CD4-positive, alpha-beta T cell (primary cell): ENCODE results near the gene ERI3. TPM values are rescaled to one million over a fixed set of nuclear protein-coding genes. Genes with fewer than 3 reads are reported as not detected.

Experiments
- ATAC-seq: fragments of 200-7000 bp; cut with Tn5 transposase; one replicate; pipeline ENCODE4 v1.10.0; 2022; ENCODE audit warnings: mild to moderate bottlenecking; ENCODE audit not compliant: poor library complexity
- CTCF ChIA-PET: fragments of 350-600 bp; sonication (Branson Sonifier 250); formaldehyde crosslinking; loops from one replicate; lab custom pipeline; 2021; ENCODE audit warnings: antibody characterized with exemption, inconsistent platforms; lab: Charles Lee
- POLR2A ChIA-PET: fragments of 350-600 bp; sonication (Branson Sonifier 250); formaldehyde crosslinking; loops from one replicate; lab custom pipeline; 2021; ENCODE audit warnings: antibody characterized with exemption, inconsistent platforms; lab: Charles Lee
- DNase-seq, 14 experiments: peaks; one replicate each; pipeline ENCODE4 v3.0.0-alpha.2; 2013 to 2020; ENCODE audit warnings: mixed read lengths in 2 of 14
- H3K27ac ChIP-seq, 2 donors: one replicate each; pipeline versions ENCODE4 v1.5.1 to v1.7.0; 2013; ENCODE audit warnings: low read length in 2 of 2, low read depth in 1 of 2, mild to moderate bottlenecking in 1 of 2
- H3K27me3 ChIP-seq, 2 experiments: 1 replicate in 1 of 2; 2 replicates in 1 of 2; pipeline versions ENCODE4 v1.6.1 to v1.7.0; 2013; ENCODE audit warnings: low read length in 2 of 2, control low read depth in 1 of 2, mild to moderate bottlenecking in 1 of 2, moderate library complexity in 1 of 2; ENCODE audit not compliant: insufficient read depth in 2 of 2, control insufficient read depth in 1 of 2
- H3K36me3 ChIP-seq: one replicate; pipeline ENCODE4 v1.6.1; 2013; ENCODE audit warnings: low read length, control low read depth; ENCODE audit not compliant: insufficient read depth
- H3K4me1 ChIP-seq: one replicate; pipeline ENCODE4 v1.6.1; 2013; ENCODE audit warnings: low read length, control low read depth; ENCODE audit not compliant: insufficient read depth
- H3K4me3 ChIP-seq: one replicate; pipeline ENCODE4 v1.5.1; 2013; ENCODE audit warnings: mild to moderate bottlenecking, low read length, moderate library complexity
- H3K9me3 ChIP-seq, 2 experiments: 1 replicate in 1 of 2; 2 replicates in 1 of 2; pipeline versions ENCODE4 v1.6.1 to v1.7.0; 2013; ENCODE audit warnings: low read length in 2 of 2, mild to moderate bottlenecking in 2 of 2, control low read depth in 1 of 2, moderate library complexity in 1 of 2; ENCODE audit not compliant: control insufficient read depth in 1 of 2, insufficient read depth in 1 of 2
- H3K27ac Mint-ChIP-seq: one replicate; pipeline ENCODE4 v1.8.0; 2020; ENCODE audit warnings: mixed read lengths
- H3K27me3 Mint-ChIP-seq: one replicate; pipeline ENCODE4 v1.8.0; 2021; ENCODE audit warnings: mixed read lengths
- H3K36me3 Mint-ChIP-seq: one replicate; pipeline ENCODE4 v1.8.0; 2021; ENCODE audit warnings: low read depth, mixed read lengths
- H3K4me1 Mint-ChIP-seq: one replicate; pipeline ENCODE4 v1.8.0; 2021; ENCODE audit warnings: low read depth, mixed read lengths
- H3K4me3 Mint-ChIP-seq: one replicate; pipeline ENCODE4 v1.8.0; 2020; ENCODE audit warnings: mild to moderate bottlenecking, mixed read lengths
- H3K9me3 Mint-ChIP-seq: one replicate; pipeline ENCODE4 v1.8.0; 2020; ENCODE audit warnings: mixed read lengths
- intact Hi-C, 2 experiments: fragments of 100-400 bp; cut with DNase I in 1 of 2; cut with micrococcal nuclease in 1 of 2; formaldehyde crosslinking; loops; one replicate each; pipeline versions ENCODE4 v1.15.1 to v1.9.0; 2023 to 2025; cut with DNase I, micrococcal nuclease
- total RNA-seq, 174 experiments: library from RNA in 2 of 174; stranded (reverse) in 2 of 174; gene quantifications; one replicate each; pipeline ENCODE4 v1.2.3 and lab custom pipeline; 2021 to 2026
- TF ChIP-seq, protein P1 (sequence below): fragments of 200-600 bp; IDR thresholded peaks from one replicate; pipeline ENCODE4 v1.8.0; 2022; ENCODE audit warnings: antibody characterized with exemption, mild to moderate bottlenecking

The ERI3 gene
- total RNA-seq, 2 experiments from 2014 or later, result 19.7 to 20.7 TPM

DNA sequence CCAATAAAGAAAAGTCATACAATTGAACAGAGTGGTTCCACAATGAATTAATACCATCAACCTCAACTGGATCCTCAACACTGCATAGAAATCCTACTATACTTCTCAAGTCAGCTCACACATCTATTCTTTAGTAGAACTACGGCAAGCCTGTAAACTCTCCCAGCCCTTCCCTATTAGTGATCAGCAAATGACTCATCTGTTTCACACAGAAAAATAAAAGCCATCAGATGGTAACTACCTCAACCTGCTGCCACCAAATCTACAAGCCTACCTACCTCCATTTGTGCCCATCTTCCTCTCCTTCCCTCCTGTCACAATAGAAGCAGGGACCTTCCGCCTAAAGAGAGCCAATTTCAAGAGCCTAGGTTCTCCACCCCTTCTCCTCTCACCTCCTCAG is 78.2 kb downstream of the ERI3 start:
- intact Hi-C loops, result no loop called here
- H3K27ac ChIP-seq, result no peak overlapping the region
- TF ChIP-seq, protein P1, sequence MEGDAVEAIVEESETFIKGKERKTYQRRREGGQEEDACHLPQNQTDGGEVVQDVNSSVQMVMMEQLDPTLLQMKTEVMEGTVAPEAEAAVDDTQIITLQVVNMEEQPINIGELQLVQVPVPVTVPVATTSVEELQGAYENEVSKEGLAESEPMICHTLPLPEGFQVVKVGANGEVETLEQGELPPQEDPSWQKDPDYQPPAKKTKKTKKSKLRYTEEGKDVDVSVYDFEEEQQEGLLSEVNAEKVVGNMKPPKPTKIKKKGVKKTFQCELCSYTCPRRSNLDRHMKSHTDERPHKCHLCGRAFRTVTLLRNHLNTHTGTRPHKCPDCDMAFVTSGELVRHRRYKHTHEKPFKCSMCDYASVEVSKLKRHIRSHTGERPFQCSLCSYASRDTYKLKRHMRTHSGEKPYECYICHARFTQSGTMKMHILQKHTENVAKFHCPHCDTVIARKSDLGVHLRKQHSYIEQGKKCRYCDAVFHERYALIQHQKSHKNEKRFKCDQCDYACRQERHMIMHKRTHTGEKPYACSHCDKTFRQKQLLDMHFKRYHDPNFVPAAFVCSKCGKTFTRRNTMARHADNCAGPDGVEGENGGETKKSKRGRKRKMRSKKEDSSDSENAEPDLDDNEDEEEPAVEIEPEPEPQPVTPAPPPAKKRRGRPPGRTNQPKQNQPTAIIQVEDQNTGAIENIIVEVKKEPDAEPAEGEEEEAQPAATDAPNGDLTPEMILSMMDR, result no peak

DNA sequence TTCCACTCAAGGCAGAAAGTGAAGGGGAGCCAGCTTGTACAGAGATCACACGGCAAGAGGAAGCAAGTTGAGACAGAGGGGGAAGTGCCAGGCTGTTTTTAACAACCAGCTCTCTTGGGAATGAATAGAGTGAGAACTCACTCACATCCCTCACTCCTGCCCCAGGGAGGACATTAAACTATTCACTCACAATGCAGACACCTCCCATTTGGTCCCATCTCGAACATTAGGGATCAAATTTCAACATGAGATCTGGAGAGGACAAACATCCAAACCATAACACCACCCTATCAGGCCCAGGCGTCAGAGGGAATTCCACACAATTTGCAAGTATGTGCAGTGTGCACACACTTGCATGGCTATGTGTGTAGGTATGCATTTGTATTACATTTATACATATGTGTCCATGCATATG is 79.1 kb downstream of the ERI3 start:
- H3K9me3 ChIP-seq, result no peaks in the 10 kb centered on the region
- Mint-ChIP-seq H3K4me1 (peaks cover 29% of the 10 kb centered on the region), H3K27me3 (no peaks in the 10 kb centered on the region), H3K9me3 (no peaks in the 10 kb centered on the region), H3K27ac (no peak overlapping the region), H3K36me3 (no peaks in the 10 kb centered on the region), H3K4me3 (no peak overlapping the region)
- no peak overlapping the region for H3K4me3 ChIP-seq
- TF ChIP-seq, protein P1, result no peak
- H3K4me1 ChIP-seq, result peaks cover 12% of the 10 kb centered on the region
- intact Hi-C loops, result no loop called here
- no peaks in the 10 kb centered on the region for H3K27me3 ChIP-seq
- ATAC-seq, result no peak
- CTCF ChIA-PET, result no interaction called here
- H3K36me3 ChIP-seq, result no peaks in the 10 kb centered on the region
- H3K27ac ChIP-seq, result no peak overlapping the region
- POLR2A ChIA-PET, result no interaction called here
- DNase-seq, result no peak

More for the DNA sequence above, 78.2 kb downstream of the ERI3 start:
- ChIA-PET CTCF (no interaction called here), POLR2A (no interaction called here)
- H3K27ac Mint-ChIP-seq, result no peak overlapping the region
- H3K4me3 Mint-ChIP-seq, result no peak overlapping the region
- DNase-seq, result no peak
- H3K27me3 Mint-ChIP-seq, result no peaks in the 10 kb centered on the region
- no peak overlapping the region for H3K4me3 ChIP-seq
- H3K27me3 ChIP-seq, result no peaks in the 10 kb centered on the region
- H3K4me1 ChIP-seq, result peaks cover 12% of the 10 kb centered on the region
- H3K9me3 Mint-ChIP-seq, result no peaks in the 10 kb centered on the region
- H3K36me3 ChIP-seq, result no peaks in the 10 kb centered on the region
- H3K9me3 ChIP-seq, result no peaks in the 10 kb centered on the region
- peaks cover 24% of the 10 kb centered on the region for H3K4me1 Mint-ChIP-seq
- ATAC-seq, result no peak
- no peaks in the 10 kb centered on the region for H3K36me3 Mint-ChIP-seq

DNA sequence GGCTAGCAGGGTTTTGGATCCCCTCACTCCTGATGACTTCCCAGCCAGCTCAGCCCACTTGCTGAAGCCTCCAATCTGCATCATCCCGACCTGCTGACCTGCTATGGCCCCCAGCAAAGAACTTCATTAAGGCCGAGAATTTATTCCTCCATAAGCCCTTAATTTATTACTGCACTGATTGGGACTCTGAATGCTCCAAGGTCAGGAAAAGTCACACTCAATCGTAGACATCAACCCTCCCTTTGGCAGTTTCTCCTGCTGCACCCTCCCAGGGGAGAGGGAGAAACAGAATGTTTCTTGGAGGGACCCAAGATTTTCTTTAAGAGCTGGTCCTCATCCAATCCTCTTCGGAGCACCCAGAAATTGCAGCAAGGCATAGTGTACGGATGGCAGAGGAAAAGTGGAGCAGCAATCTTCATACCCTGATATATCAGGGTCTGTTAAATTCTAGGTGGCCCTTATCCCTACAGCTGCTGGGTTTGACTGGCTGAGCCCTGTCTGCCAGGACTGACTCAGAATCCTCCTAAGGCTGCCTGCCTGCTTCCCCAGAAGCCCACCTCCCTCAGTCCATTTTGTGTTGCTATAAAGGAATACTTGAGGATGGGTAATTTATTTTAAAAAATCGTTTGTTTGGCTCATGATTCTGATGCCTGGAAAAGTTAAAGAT is 79.6 kb downstream of the ERI3 start:
- no peak overlapping the region for H3K27ac ChIP-seq
- POLR2A ChIA-PET, result no interaction called here
- DNase-seq (no peak), ATAC-seq (no peak)
- H3K36me3 Mint-ChIP-seq, result no peaks in the 10 kb centered on the region
- intact Hi-C loops, result no loop called here
- H3K4me3 ChIP-seq, result no peak overlapping the region
- no peak overlapping the region for H3K27ac Mint-ChIP-seq
- no peaks in the 10 kb centered on the region for H3K9me3 Mint-ChIP-seq
- H3K36me3 ChIP-seq, result no peaks in the 10 kb centered on the region
- no peaks in the 10 kb centered on the region for H3K27me3 ChIP-seq
- CTCF ChIA-PET, result no interaction called here
- H3K4me3 Mint-ChIP-seq, result no peak overlapping the region
- H3K9me3 ChIP-seq, result no peaks in the 10 kb centered on the region
- H3K27me3 Mint-ChIP-seq, result no peaks in the 10 kb centered on the region
- TF ChIP-seq, protein P1, result no peak
- H3K4me1 ChIP-seq, result peaks cover 12% of the 10 kb centered on the region
- peaks cover 30% of the 10 kb centered on the region for H3K4me1 Mint-ChIP-seq
